Activated CD4-positive, alpha-beta T cell treated with anti-CD3 and anti-CD28 coated beads for 4 hours (primary cell): Measurements from ENCODE around the gene ADGRF4.
"Not testable (repeated sequence)": the region's sequence is repeated elsewhere in the genome, so short reads cannot be mapped to it uniquely, and the experiment has no call there.

ENCODE experiments used
- DNase-seq, 2 donors: peaks; one replicate each; pipeline ENCODE4 v3.0.0-alpha.2; 2020

Gene ADGRF4

DNA sequence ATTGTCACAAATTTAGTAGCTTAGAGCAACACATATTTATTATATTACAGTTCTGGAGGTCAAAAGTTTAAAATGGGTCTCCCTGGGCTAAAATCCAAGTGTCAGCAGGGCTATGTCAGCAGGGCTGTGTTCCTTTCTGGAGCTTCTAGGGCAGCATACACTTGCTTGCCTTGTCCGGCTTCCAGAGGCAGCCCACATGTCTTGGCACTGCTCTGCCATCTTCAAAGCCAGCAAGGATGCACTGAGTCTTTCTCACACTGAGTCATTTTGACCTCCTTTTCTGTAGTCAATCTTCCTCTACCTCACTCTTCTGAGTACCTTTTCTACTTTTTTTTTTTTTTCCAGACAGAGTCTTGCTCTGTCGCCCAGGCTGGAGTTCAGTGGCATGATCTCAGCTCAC lies 39.0 kb downstream of the ADGRF4 start:
- no peak for DNase-seq

DNA sequence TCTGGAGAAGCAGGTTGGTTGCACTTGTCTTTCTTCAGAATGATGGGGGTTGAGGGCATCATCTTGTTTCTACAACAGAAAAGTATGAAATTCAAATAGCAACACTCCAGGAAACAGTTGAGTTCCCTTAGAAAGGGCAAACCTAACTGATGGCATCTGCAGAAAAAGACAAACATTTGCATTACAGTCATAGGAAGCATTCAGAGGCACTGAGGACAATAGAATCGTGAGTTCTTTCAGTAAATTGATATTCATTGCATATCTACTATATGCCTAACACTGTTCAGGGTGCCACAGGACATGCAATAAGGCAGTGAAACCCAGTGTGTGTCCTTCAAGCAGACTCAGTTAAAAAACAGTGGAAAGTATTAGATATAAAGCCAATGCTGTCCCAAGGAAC lies 42.3 kb downstream of the ADGRF4 start:
- no peak for DNase-seq

DNA sequence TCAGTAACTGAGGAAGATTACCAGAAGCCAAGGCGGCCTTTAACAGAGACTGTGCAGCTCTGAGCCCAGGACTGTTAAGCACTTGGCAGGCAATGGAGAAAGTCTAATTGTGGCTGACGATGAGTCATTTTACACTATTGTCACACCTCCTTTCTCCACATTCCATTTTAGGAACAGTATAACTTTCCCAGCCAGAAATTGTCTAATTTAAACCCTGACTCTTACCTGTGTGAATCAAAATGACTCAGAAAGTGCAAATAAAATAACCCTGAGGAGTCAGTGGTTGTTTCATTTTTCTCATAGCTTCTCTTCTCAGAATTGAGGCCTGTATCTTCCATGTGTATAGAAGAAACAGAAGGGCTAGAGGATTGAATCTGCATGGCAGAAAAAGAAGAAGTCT lies 43.4 kb downstream of the ADGRF4 start:
- no peak for DNase-seq

DNA sequence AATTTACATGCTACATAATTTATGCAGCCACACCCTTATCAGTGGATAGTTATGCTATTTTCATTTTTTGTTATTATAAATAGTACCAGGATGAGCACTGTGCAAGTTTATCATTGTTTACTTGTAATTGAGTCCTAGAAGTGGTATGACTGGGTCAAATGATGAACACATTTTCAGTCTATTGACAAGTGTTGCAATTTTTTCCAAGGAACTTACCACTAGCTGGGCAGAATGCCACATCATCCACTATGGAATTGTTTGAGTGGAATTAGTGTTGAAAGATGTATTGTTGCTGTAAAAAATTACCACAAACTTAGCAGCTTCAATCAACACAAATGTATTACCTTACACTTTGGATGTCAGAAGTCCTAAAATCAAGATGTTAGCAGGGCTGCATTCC lies 45.4 kb downstream of the ADGRF4 start:
- DNase-seq: no peak

DNA sequence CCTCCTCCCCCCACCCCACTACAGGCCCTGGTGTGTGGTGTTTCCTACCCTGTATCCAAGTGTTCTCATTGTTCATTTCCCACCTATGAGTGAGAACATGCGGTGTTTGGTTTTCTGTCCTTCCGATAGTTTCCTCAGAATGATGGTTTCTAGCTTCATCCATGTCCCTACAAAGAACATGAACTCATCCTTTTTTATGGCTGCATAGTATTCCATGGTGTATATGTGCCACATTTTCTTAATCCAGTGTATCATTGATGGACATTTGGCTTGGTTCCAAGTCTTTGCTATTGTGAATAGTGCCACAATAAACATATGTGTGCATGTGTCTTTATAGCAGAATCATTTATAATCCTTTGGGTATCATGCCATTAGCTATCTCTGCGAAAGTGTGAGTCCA lies 46.9 kb downstream of the ADGRF4 start:
- not testable (repeated sequence) for DNase-seq

- DNase-seq: no peak
Measured at GRCh38 chr6:47749757-47750156, 51.4 kb downstream of the ADGRF4 start.

DNA sequence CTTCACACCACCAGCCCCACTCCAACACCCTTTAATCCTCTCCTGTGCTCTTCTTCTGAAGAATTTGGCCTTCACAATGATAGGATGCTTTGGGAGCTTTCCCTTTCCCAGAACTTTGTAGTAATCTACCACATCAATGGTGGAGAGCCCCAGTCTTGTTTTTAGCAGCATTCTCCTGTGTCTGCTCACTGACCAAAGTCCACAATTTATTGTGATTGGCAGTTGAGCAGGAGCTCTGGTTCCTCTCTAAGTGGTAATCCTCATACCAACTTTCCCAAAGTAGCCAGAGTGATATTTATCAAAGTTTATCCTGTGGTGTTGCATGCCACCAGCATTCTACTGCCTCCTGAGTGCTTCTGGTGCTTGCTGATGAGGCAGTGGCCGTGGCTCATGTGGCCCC lies 54.4 kb downstream of the ADGRF4 start:
- no peak for DNase-seq

GRCh38 chr6:47759364-47759763 lies 61.0 kb downstream of the ADGRF4 start:
- DNase-seq: no peak

GRCh38 chr6:47762502-47762901 lies 64.1 kb downstream of the ADGRF4 start:
- DNase-seq: no peak

DNA sequence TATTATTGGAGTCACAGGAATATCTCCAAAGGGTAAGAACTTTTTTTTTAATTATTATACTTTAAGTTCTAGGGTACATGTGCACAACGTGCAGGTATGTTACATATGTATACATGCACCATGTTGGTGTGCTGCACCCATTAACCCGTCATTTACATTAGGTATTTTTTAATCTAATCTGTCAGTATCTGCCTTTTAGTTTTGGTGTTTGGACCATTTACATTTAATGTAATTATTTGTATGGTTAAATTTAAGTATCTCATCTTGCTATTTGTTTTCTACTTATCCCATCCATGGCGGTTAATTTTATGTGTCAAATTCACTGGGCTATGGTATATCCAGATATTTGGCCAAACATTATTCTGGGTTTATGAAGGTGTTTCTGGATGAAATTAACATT lies 68.1 kb downstream of the ADGRF4 start:
- DNase-seq: no peak

GRCh38 chr6:47767102-47767501 lies 68.7 kb downstream of the ADGRF4 start:
- DNase-seq: no peak

DNA sequence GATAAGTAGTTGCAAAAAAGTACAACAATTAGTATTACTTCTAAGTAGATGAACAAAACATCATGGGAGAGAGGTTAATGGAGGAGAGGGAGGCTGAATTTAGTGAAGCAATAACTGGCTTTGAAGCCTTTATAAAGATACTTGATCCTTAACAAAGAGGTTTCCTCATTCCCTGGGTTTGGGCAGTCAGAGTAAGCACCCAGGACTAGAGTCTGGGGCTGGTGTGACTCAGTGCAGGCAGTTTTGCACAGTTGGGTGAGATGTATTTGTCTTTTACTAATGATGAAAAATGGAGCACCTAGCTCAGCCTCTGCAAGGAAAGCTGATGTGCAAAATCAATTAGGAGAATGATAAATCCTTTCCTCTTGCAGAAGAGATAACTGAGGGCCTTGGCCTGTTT lies 71.6 kb downstream of the ADGRF4 start:
- DNase-seq: no peak
